ENCODE data around the gene SYCN. TPM values are rescaled to one million over a fixed set of nuclear protein-coding genes. Genes with fewer than 3 reads are reported as not detected.

Gene SYCN
- total and polyA plus RNA-seq, 2 of the 13 experiments (the other 11 are each of a cell fraction or from before 2014, with no cell fraction given), result not detected

DNA sequence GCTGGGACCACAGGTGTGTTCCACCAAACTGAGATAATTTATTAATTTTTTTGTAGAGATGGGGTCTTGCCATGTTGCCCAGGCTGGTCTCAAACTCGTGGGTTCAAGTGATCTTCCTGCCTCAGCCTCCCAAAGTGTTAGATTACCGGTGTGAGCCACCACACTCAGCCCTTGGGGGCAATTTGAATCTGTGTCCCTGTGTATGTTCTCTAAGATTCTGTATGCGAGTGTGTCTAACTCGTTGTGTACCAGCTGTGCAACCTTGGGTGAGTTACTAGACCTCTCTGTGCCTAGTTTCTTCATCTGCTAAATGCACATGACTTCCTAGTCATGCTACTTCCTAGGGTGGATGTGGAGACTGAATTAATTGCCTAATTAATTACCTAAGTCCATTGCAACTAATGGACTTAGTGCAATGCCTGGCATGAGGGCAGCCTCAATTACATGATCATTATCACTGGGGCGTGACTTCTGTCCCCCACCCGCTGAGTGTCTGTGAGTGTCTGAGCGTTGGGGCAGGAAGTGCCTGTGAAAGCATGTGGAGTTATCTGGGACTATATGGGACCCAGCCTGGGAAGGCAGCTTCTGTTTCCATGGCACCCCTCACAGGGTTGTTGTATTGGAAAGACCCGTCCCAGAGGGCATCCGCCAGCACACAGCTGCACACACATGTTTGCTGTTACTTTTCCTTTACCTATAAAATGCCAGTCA is 9.1 kb downstream of the SYCN start:
- Histone ChIP-seq H4K20me1 (ENCODE audit: insufficient read depth, low read length) (no peaks in the 10 kb centered on the region), H3K9me3 (ENCODE audit: low read length) (no peaks in the 10 kb centered on the region), H3K4me1 (ENCODE audit: insufficient read depth, low read length) (peaks cover 12% of the 10 kb centered on the region), H3K27me3 (ENCODE audit: control insufficient read depth in 1 of 2, insufficient read depth in 2 of 2, low read length in 2 of 2) (peaks cover 5 to 40% of the 10 kb centered on the region in 2 experiments; a peak in 4 of 5 replicates), H3K4me2 (ENCODE audit: low read depth, low read length) (no peak overlapping the region), H2AFZ (ENCODE audit: low read length) (no peak overlapping the region), H3K36me3 (replicated peaks in 1 of 2; ENCODE audit: control insufficient read depth in 1 of 2, insufficient read depth in 2 of 2, low read length in 2 of 2) (no peaks in the 10 kb centered on the region), H3K4me3 (replicated peaks in 1 of 3; ENCODE audit: insufficient read depth in 1 of 3, low read depth in 2 of 3, low read length in 3 of 3) (no peak overlapping the region), H3K79me2 (ENCODE audit: insufficient read depth, low read length) (no peaks in the 10 kb centered on the region), H3K27ac (ENCODE audit: extremely low read length, insufficient read depth, low read length) (no peak overlapping the region), H3K9ac (ENCODE audit: insufficient read depth, low read depth, low read length) (no peak overlapping the region)
- FAIRE-seq (no peak), ATAC-seq (no peak), DNase-seq (ENCODE audit: low spot score) (no peak)
- ChIA-PET POLR2A (no interaction called here), CTCF (ENCODE audit: low intra/inter-chr PET ratio, low total read pairs) (no interaction called here)
- TF ChIP-seq ZNF556 (CRISPR knock-in tag; IDR thresholded peaks at IDR 0.05; ENCODE audit: borderline replicate concordance) (no peak), ZNF768 (CRISPR knock-in tag; IDR thresholded peaks at IDR 0.05) (peak; percentile 80; the same call in 1 of the 2 replicates), ZNF350 (CRISPR knock-in tag; IDR thresholded peaks at IDR 0.05; ENCODE audit: borderline replicate concordance, low read depth) (no peak), FOXA3 (CRISPR knock-in tag; IDR thresholded peaks at IDR 0.05) (no peak), ISX (CRISPR knock-in tag; conservative IDR thresholded peaks at IDR 0.05) (no peak), ZZZ3 (CRISPR knock-in tag; IDR thresholded peaks at IDR 0.05; ENCODE audit: borderline replicate concordance) (no peak), MIXL1 (CRISPR knock-in tag; IDR thresholded peaks at IDR 0.05) (no peak), THAP11 (CRISPR knock-in tag; IDR thresholded peaks at IDR 0.05) (no peak), ZNF83 (CRISPR knock-in tag; IDR thresholded peaks at IDR 0.05; ENCODE audit: borderline replicate concordance) (no peak), HOXA7 (CRISPR knock-in tag; IDR thresholded peaks at IDR 0.05) (no peak), HNF4A (CRISPR knock-in tag; IDR thresholded peaks at IDR 0.05) (no peak), HMG20B (CRISPR knock-in tag; conservative IDR thresholded peaks at IDR 0.05) (no peak), KAT2B (IDR thresholded peaks at IDR 0.05; ENCODE audit: borderline replicate concordance, low read depth, low read length) (no peak), PATZ1 (CRISPR knock-in tag; IDR thresholded peaks at IDR 0.05) (no peak), ZNF121 (CRISPR knock-in tag; IDR thresholded peaks at IDR 0.05) (0 out of 2 replicates have a peak, but pooled peaks have one; percentile 27), ZMYM3 (CRISPR knock-in tag; IDR thresholded peaks at IDR 0.05) (0 out of 2 replicates have a peak, but pooled peaks have one; percentile 19)
- TF ChIP-seq, protein P1, sequence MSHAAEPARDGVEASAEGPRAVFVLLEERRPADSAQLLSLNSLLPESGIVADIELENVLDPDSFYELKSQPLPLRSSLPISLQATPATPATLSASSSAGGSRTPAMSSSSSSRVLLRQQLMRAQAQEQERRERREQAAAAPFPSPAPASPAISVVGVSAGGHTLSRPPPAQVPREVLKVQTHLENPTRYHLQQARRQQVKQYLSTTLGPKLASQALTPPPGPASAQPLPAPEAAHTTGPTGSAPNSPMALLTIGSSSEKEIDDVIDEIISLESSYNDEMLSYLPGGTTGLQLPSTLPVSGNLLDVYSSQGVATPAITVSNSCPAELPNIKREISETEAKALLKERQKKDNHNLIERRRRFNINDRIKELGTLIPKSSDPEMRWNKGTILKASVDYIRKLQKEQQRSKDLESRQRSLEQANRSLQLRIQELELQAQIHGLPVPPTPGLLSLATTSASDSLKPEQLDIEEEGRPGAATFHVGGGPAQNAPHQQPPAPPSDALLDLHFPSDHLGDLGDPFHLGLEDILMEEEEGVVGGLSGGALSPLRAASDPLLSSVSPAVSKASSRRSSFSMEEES (CRISPR knock-in tag; IDR thresholded peaks at IDR 0.05), result no peak
- TF ChIP-seq, protein P2, sequence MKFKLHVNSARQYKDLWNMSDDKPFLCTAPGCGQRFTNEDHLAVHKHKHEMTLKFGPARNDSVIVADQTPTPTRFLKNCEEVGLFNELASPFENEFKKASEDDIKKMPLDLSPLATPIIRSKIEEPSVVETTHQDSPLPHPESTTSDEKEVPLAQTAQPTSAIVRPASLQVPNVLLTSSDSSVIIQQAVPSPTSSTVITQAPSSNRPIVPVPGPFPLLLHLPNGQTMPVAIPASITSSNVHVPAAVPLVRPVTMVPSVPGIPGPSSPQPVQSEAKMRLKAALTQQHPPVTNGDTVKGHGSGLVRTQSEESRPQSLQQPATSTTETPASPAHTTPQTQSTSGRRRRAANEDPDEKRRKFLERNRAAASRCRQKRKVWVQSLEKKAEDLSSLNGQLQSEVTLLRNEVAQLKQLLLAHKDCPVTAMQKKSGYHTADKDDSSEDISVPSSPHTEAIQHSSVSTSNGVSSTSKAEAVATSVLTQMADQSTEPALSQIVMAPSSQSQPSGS (CRISPR knock-in tag; IDR thresholded peaks at IDR 0.05), result no peak
- in situ Hi-C loops (cut with HindIII; ENCODE audit: extremely low pct_ligation_motif_present, low pct_unique_long_range_greater_than_20kb) (no loop called here), intact Hi-C loops (cut with micrococcal nuclease; ENCODE audit: unreplicated experiment) (no loop called here)
- 21% methylated on average over 4 of the region's 9 CpGs for WGBS (ENCODE audit: low lambda C conversion rate)
- no TSS peak for BruUV-seq (replicated peaks)
